Measurements from ENCODE around the gene MOCS1. TPM values are rescaled to one million over a fixed set of nuclear protein-coding genes. Genes with fewer than 3 reads are reported as not detected.

MOCS1 gene
- total RNA-seq, 1 donor from 2014 or later, result 16.0 TPM

DNA sequence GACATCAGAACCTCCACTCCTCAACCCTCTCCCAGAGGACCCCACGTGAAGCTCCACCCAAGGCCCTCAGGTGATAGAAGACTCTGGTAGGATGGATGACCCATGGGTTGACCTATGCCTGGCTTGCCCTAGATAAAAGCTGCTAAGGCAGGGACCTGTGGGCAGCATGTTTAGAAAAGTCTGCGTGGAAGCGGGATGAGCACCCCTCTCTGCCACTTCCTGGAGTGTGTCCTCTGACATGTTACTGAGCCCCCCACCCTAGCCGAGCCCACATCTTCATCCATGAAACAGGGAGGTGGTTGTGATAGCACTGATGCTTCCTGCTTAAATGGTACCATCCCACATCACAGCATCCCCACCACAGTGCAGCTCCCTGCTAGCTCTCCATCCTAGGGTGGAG lies 21.8 kb downstream of the MOCS1 start:
- peaks cover 37% of the 10 kb centered on the region for H3K36me3 Mint-ChIP-seq (ENCODE audit: low read depth, unreplicated experiment)
- H3K4me3 Mint-ChIP-seq (ENCODE audit: unreplicated experiment), result no peak overlapping the region
- Histone ChIP-seq H3K4me1 (ENCODE audit: insufficient read depth, low read length) (no peaks in the 10 kb centered on the region), H3K27ac (ENCODE audit: low read depth, low read length) (no peak overlapping the region), H3K79me2 (ENCODE audit: insufficient read depth, low read length) (no peaks in the 10 kb centered on the region), H4K20me1 (ENCODE audit: insufficient read depth, low read length) (no peaks in the 10 kb centered on the region), H3K27me3 (ENCODE audit: insufficient read depth, low read length) (no peaks in the 10 kb centered on the region), H3K36me3 (ENCODE audit: insufficient read depth, low read length) (no peaks in the 10 kb centered on the region), H2AFZ (ENCODE audit: low read depth, low read length) (no peak overlapping the region), H3K4me2 (ENCODE audit: low read length) (no peak overlapping the region), H3K9ac (ENCODE audit: low read length) (no peak overlapping the region), H3K4me3 (ENCODE audit: insufficient read depth, low read depth, low read length) (no peak overlapping the region), H3K9me3 (ENCODE audit: insufficient read depth, low read depth, low read length) (no peaks in the 10 kb centered on the region)
- H3K27me3 Mint-ChIP-seq (ENCODE audit: low read depth, unreplicated experiment), result peaks cover 2% of the 10 kb centered on the region
- H3K9me3 Mint-ChIP-seq (ENCODE audit: unreplicated experiment), result no peaks in the 10 kb centered on the region
- DNase-seq (ENCODE audit: low read depth) (no peak), FAIRE-seq (no peak)
- no peak for TF ChIP-seq EZH2 (IDR thresholded peaks at IDR 0.05; ENCODE audit: insufficient read depth, low read length)
- TF ChIP-seq, protein P1, sequence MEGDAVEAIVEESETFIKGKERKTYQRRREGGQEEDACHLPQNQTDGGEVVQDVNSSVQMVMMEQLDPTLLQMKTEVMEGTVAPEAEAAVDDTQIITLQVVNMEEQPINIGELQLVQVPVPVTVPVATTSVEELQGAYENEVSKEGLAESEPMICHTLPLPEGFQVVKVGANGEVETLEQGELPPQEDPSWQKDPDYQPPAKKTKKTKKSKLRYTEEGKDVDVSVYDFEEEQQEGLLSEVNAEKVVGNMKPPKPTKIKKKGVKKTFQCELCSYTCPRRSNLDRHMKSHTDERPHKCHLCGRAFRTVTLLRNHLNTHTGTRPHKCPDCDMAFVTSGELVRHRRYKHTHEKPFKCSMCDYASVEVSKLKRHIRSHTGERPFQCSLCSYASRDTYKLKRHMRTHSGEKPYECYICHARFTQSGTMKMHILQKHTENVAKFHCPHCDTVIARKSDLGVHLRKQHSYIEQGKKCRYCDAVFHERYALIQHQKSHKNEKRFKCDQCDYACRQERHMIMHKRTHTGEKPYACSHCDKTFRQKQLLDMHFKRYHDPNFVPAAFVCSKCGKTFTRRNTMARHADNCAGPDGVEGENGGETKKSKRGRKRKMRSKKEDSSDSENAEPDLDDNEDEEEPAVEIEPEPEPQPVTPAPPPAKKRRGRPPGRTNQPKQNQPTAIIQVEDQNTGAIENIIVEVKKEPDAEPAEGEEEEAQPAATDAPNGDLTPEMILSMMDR (IDR thresholded peaks at IDR 0.05; ENCODE audit: insufficient read depth, low read depth, low read length), result no peak
- H3K27ac Mint-ChIP-seq (ENCODE audit: unreplicated experiment), result no peak overlapping the region
- H3K4me1 Mint-ChIP-seq (ENCODE audit: low read depth, unreplicated experiment), result peaks cover 4% of the 10 kb centered on the region

DNA sequence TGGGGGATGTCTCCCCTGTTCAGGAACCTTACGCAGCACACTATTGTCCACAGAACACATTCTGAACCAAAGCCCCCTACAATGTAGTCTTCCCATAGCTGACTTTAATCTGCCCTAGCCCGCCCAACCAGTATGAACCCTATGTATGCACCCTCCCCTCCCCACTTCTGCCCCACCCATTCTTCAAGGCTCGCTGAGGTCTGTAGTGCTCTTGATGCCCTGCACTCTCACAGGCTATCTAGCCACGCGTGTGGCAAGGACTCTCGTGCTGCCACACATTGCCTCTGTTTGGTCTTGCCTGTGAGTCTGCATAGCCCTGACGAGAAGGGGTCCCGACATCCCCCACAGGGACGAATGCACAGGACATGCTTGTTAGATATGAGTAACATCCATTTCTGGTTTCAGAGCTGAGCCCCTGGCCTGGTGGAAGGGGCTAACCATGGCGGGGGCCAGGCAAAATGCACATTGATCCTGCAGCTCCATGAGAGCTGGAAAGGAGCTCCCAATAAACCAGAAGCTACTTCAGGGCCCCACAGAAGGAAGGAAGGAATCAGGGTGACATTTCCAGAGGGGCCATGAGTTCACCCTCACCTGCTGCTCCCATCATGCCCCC lies 22.6 kb downstream of the MOCS1 start:
- no peaks in the 10 kb centered on the region for H3K36me3 ChIP-seq (ENCODE audit: insufficient read depth, low read length)
- H3K27me3 Mint-ChIP-seq (ENCODE audit: low read depth, unreplicated experiment), result peaks cover 2% of the 10 kb centered on the region
- H3K27ac Mint-ChIP-seq (ENCODE audit: unreplicated experiment), result no peak overlapping the region
- H3K4me1 ChIP-seq (ENCODE audit: insufficient read depth, low read length), result no peaks in the 10 kb centered on the region
- FAIRE-seq (no peak), DNase-seq (ENCODE audit: low read depth) (no peak)
- no peak overlapping the region for H3K4me2 ChIP-seq (ENCODE audit: low read length)
- H3K27ac ChIP-seq (ENCODE audit: low read depth, low read length), result no peak overlapping the region
- H3K36me3 Mint-ChIP-seq (ENCODE audit: low read depth, unreplicated experiment), result peaks cover 43% of the 10 kb centered on the region
- no peak overlapping the region for H3K9ac ChIP-seq (ENCODE audit: low read length)
- no peak overlapping the region for H3K4me3 ChIP-seq (ENCODE audit: insufficient read depth, low read depth, low read length)
- peaks cover 4% of the 10 kb centered on the region for H3K4me1 Mint-ChIP-seq (ENCODE audit: low read depth, unreplicated experiment)
- H3K9me3 Mint-ChIP-seq (ENCODE audit: unreplicated experiment), result no peaks in the 10 kb centered on the region
- H3K27me3 ChIP-seq (ENCODE audit: insufficient read depth, low read length), result no peaks in the 10 kb centered on the region
- no peak overlapping the region for H2AFZ ChIP-seq (ENCODE audit: low read depth, low read length)
- no peaks in the 10 kb centered on the region for H3K9me3 ChIP-seq (ENCODE audit: insufficient read depth, low read depth, low read length)
- H4K20me1 ChIP-seq (ENCODE audit: insufficient read depth, low read length), result no peaks in the 10 kb centered on the region
- H3K4me3 Mint-ChIP-seq (ENCODE audit: unreplicated experiment), result no peak overlapping the region
- TF ChIP-seq, protein P1 (IDR thresholded peaks at IDR 0.05; ENCODE audit: insufficient read depth, low read depth, low read length), result no peak
- TF ChIP-seq EZH2 (IDR thresholded peaks at IDR 0.05; ENCODE audit: insufficient read depth, low read length), result no peak
- H3K79me2 ChIP-seq (ENCODE audit: insufficient read depth, low read length), result no peaks in the 10 kb centered on the region

DNA sequence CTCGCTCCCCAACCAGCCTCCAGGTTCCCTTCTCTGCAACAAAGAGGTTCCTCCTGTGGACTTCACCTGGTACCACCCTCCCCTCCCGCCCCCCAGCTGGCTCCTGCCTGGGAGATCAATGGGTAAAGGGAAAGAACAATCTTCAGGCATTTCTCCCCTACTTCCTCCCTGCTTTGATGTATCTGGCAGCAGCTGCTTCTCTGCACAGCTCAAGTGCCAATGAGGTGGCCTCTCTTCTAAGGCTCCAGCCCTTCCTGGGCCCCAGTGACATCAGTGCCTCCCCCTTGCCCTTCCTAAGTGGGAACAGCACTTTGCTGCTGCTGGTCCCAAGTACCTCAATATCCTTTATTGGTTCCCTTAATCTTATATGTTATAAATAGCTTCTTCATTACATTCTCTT lies 23.5 kb downstream of the MOCS1 start:
- H3K27ac Mint-ChIP-seq (ENCODE audit: unreplicated experiment), result no peak overlapping the region
- H3K4me2 ChIP-seq (ENCODE audit: low read length), result no peak overlapping the region
- H4K20me1 ChIP-seq (ENCODE audit: insufficient read depth, low read length), result no peaks in the 10 kb centered on the region
- DNase-seq (ENCODE audit: low read depth) (no peak), FAIRE-seq (no peak)
- H3K27me3 Mint-ChIP-seq (ENCODE audit: low read depth, unreplicated experiment), result peaks cover 2% of the 10 kb centered on the region
- no peak overlapping the region for H3K4me3 Mint-ChIP-seq (ENCODE audit: unreplicated experiment)
- no peaks in the 10 kb centered on the region for H3K9me3 ChIP-seq (ENCODE audit: insufficient read depth, low read depth, low read length)
- no peaks in the 10 kb centered on the region for H3K9me3 Mint-ChIP-seq (ENCODE audit: unreplicated experiment)
- no peak overlapping the region for H3K9ac ChIP-seq (ENCODE audit: low read length)
- no peaks in the 10 kb centered on the region for H3K79me2 ChIP-seq (ENCODE audit: insufficient read depth, low read length)
- no peaks in the 10 kb centered on the region for H3K27me3 ChIP-seq (ENCODE audit: insufficient read depth, low read length)
- H3K4me1 Mint-ChIP-seq (ENCODE audit: low read depth, unreplicated experiment), result peaks cover 4% of the 10 kb centered on the region
- H3K4me1 ChIP-seq (ENCODE audit: insufficient read depth, low read length), result no peaks in the 10 kb centered on the region
- peaks cover 41% of the 10 kb centered on the region for H3K36me3 Mint-ChIP-seq (ENCODE audit: low read depth, unreplicated experiment)
- no peak overlapping the region for H2AFZ ChIP-seq (ENCODE audit: low read depth, low read length)
- H3K36me3 ChIP-seq (ENCODE audit: insufficient read depth, low read length), result no peaks in the 10 kb centered on the region
- no peak for TF ChIP-seq EZH2 (IDR thresholded peaks at IDR 0.05; ENCODE audit: insufficient read depth, low read length)
- TF ChIP-seq, protein P1 (IDR thresholded peaks at IDR 0.05; ENCODE audit: insufficient read depth, low read depth, low read length), result no peak
- H3K4me3 ChIP-seq (ENCODE audit: insufficient read depth, low read depth, low read length), result no peak overlapping the region
- H3K27ac ChIP-seq (ENCODE audit: low read depth, low read length), result no peak overlapping the region
